Measurements from ENCODE around the gene VWCE. TPM values are rescaled to one million over a fixed set of nuclear protein-coding genes. Genes with fewer than 3 reads are reported as not detected.
A peak's percentile ranks its signal among the peaks of the same experiment; 100 is the strongest.

The VWCE gene
- total RNA-seq, 1 experiment from 2014 or later = 20.6 TPM

GRCh38 chr11:61273178-61274078, 21.7 kb downstream of the VWCE start:
- Histone ChIP-seq H3K27ac (ENCODE audit: insufficient read length, low read depth, low read length) (no peak overlapping the region), H3K23me2 (ENCODE audit: insufficient read length, low read depth, low read length, poor library complexity, severe bottlenecking) (no peaks in the 10 kb centered on the region), H3K56ac (ENCODE audit: insufficient read length, low read depth, low read length) (no peak overlapping the region), H3K9me3 (ENCODE audit: control insufficient read depth, low read depth, low read length) (no peaks in the 10 kb centered on the region), H2BK20ac (ENCODE audit: low read depth, low read length, poor library complexity, severe bottlenecking) (no peak overlapping the region), H2BK120ac (ENCODE audit: low read depth, low read length, poor library complexity, severe bottlenecking) (no peak overlapping the region), H4K91ac (ENCODE audit: insufficient read length, low read depth, low read length) (no peak overlapping the region), H3K9ac (ENCODE audit: extremely low read depth, insufficient read length, low read length) (no peak overlapping the region), H3K14ac (ENCODE audit: insufficient read depth, low read length) (no peak overlapping the region), H3K4ac (ENCODE audit: low read depth, low read length) (no peak overlapping the region), H3K4me1 (ENCODE audit: insufficient read depth, low read length) (no peaks in the 10 kb centered on the region), H3K4me2 (ENCODE audit: insufficient read depth, insufficient read length, low read length) (no peak overlapping the region), H3K23ac (ENCODE audit: insufficient read length, low read depth, low read length) (no peak overlapping the region), H3T11ph (ENCODE audit: low read length) (no peak overlapping the region), H4K5ac (ENCODE audit: insufficient read length, low read depth, low read length) (no peak overlapping the region), H2BK15ac (ENCODE audit: low read depth, low read length) (no peak overlapping the region), H4K20me1 (ENCODE audit: control insufficient read depth, insufficient read depth, insufficient read length) (no peaks in the 10 kb centered on the region), H3K79me1 (ENCODE audit: insufficient read depth, low read depth, low read length, poor library complexity, severe bottlenecking) (no peaks in the 10 kb centered on the region), H2BK12ac (ENCODE audit: insufficient read length, low read depth, low read length) (no peak overlapping the region), H3K18ac (ENCODE audit: insufficient read length, low read depth, low read length) (no peak overlapping the region), H3K79me2 (ENCODE audit: insufficient read depth, low read length) (no peaks in the 10 kb centered on the region), H2AK5ac (ENCODE audit: insufficient read length, low read length) (no peak overlapping the region), H2AFZ (ENCODE audit: low read length) (no peak overlapping the region), H2BK5ac (ENCODE audit: insufficient read length, low read length) (no peak overlapping the region), H4K8ac (replicated peaks; ENCODE audit: insufficient read length, low read depth, low read length) (no peak overlapping the region), H3K27me3 (ENCODE audit: insufficient read depth, low read length) (no peaks in the 10 kb centered on the region)
- Mint-ChIP-seq H3K9me3 (no peaks in the 10 kb centered on the region), H3K27ac (0 out of 7 replicates have a peak overlapping the region, but pooled peaks of 1 of the 3 experiments have one; percentile 4), H3K4me1 (peaks cover 5 to 11% of the 10 kb centered on the region in 2 experiments; a peak in 3 of 4 replicates), H3K4me3 (no peak overlapping the region), H3K36me3 (ENCODE audit: insufficient read depth in 1 of 3, low read depth in 3 of 3) (peaks cover 0 to 49% (median 0%) of the 10 kb centered on the region in 3 experiments; a peak in 3 of 7 replicates), H3K27me3 (ENCODE audit: low read depth) (0 out of 2 replicates have a peak, but pooled peaks cover under 1% of the 10 kb centered on the region)
- WGBS (ENCODE audit: extremely low coverage, insufficient read length, low lambda C conversion rate) = no CpG with 5 or more reads among the region's 16 CpGs
- no peak for DNase-seq
- TF ChIP-seq CTCF (conservative IDR thresholded peaks at IDR 0.05) = no peak

All from H9 (cell line).